ENCODE measurements around the gene AMIGO2.
"Not testable (repeated sequence)": the region's sequence is repeated elsewhere in the genome, so short reads cannot be mapped to it uniquely, and the experiment has no call there.

AMIGO2 gene

DNA sequence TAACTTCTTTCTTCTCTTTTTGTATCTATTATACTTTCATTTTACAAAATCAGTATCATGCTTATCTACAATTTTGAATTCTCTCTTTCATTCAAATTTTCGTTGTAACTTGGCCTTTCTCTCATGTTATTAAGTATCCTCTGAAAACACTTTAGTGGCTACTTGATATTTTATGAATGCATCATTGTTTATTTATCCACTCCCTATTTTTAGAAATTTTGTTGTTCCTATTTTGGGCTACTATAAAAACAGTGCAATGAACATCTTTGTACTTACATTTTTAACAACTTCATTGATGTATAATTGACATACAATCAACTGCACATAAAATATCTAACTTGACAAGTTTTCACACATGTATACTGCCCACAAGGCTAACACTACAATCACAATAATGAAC is 44.0 kb upstream of the AMIGO2 start:
- Histone ChIP-seq H3K36me3 (ENCODE audit: low read length) (no peaks in the 10 kb centered on the region), H4K20me1 (ENCODE audit: low read depth, low read length) (no peaks in the 10 kb centered on the region), H2AFZ (ENCODE audit: low read depth, low read length, severe bottlenecking) (no peak overlapping the region), H3F3A (ENCODE audit: insufficient read depth) (no peaks in the 10 kb centered on the region), H3K4me2 (ENCODE audit: low read depth, low read length, poor library complexity, severe bottlenecking) (no peak overlapping the region), H3K79me2 (ENCODE audit: insufficient read depth, low read length) (no peaks in the 10 kb centered on the region), H3K9me2 (replicated peaks; ENCODE audit: insufficient read depth, low read length) (no peaks in the 10 kb centered on the region), H3K9me3 (ENCODE audit: insufficient read depth, low read length) (no peaks in the 10 kb centered on the region), H3K4me3 (ENCODE audit: insufficient read depth, low read length, poor library complexity, severe bottlenecking) (no peak overlapping the region), H3K27me3 (ENCODE audit: low read length) (no peaks in the 10 kb centered on the region), H3K27ac (ENCODE audit: low read depth, low read length) (no peak overlapping the region), H3K9ac (ENCODE audit: low read length) (no peak overlapping the region)
- TF ChIP-seq EZH2phosphoT487 (conservative IDR thresholded peaks at IDR 0.05; ENCODE audit: low read length) = no peak

DNA sequence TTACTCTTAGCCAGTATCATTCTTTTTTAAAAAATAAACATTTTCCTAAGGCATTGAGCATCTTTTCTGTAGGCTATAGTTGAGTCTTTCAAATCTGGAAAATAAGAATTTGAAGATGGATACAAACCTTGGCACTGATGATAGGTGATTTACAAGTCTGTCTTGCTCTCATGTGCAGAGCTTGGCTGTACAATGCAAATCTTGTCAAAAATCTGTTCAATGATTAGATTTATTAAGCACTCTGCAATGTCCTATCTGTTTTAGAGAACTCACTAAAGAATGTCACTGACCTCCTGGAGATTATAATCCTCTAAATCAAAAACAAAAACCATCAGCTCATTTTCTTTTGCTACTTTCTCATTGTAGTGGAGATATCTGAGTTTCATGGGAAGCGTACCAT is 42.8 kb upstream of the AMIGO2 start:
- H3K36me3 ChIP-seq (ENCODE audit: low read length) = no peaks in the 10 kb centered on the region
- no peaks in the 10 kb centered on the region for H3K79me2 ChIP-seq (ENCODE audit: insufficient read depth, low read length)
- H4K20me1 ChIP-seq (ENCODE audit: low read depth, low read length) = no peaks in the 10 kb centered on the region
- H3K9me3 ChIP-seq (ENCODE audit: insufficient read depth, low read length) = no peaks in the 10 kb centered on the region
- no peaks in the 10 kb centered on the region for H3K9me2 ChIP-seq (replicated peaks; ENCODE audit: insufficient read depth, low read length)
- no peak overlapping the region for H3K4me2 ChIP-seq (ENCODE audit: low read depth, low read length, poor library complexity, severe bottlenecking)
- H3K9ac ChIP-seq (ENCODE audit: low read length) = no peak overlapping the region
- H2AFZ ChIP-seq (ENCODE audit: low read depth, low read length, severe bottlenecking) = no peak overlapping the region
- TF ChIP-seq EZH2phosphoT487 (conservative IDR thresholded peaks at IDR 0.05; ENCODE audit: low read length) = no peak
- TF ChIP-seq, protein P1, sequence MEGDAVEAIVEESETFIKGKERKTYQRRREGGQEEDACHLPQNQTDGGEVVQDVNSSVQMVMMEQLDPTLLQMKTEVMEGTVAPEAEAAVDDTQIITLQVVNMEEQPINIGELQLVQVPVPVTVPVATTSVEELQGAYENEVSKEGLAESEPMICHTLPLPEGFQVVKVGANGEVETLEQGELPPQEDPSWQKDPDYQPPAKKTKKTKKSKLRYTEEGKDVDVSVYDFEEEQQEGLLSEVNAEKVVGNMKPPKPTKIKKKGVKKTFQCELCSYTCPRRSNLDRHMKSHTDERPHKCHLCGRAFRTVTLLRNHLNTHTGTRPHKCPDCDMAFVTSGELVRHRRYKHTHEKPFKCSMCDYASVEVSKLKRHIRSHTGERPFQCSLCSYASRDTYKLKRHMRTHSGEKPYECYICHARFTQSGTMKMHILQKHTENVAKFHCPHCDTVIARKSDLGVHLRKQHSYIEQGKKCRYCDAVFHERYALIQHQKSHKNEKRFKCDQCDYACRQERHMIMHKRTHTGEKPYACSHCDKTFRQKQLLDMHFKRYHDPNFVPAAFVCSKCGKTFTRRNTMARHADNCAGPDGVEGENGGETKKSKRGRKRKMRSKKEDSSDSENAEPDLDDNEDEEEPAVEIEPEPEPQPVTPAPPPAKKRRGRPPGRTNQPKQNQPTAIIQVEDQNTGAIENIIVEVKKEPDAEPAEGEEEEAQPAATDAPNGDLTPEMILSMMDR (IDR thresholded peaks at IDR 0.05; ENCODE audit: insufficient read depth, low read length, poor library complexity, severe bottlenecking) = no peak
- H3K27me3 ChIP-seq (ENCODE audit: low read length) = no peaks in the 10 kb centered on the region
- no peaks in the 10 kb centered on the region for H3F3A ChIP-seq (ENCODE audit: insufficient read depth)
- no peak overlapping the region for H3K27ac ChIP-seq (ENCODE audit: low read depth, low read length)
- no peak overlapping the region for H3K4me3 ChIP-seq (ENCODE audit: insufficient read depth, low read length, poor library complexity, severe bottlenecking)

DNA sequence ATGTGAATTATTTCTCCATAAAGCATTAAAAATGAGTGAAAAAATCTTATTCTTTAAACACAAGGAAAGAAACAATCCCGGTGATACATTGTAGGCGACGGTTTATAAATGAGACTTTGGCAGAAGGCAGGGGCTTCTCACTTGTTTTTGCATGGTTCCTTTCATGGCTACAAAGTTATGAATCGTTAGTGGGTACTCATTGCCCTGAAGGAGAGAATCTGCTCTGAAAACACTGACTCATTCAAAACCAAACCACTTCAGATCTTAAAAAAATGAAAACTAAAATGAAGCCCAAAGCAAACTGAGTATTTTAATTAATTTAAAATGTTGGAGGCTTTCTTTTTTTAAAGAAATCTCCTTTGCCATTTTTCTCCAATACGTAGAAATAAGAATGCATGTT is 41.4 kb upstream of the AMIGO2 start:
- Histone ChIP-seq H3K4me3 (ENCODE audit: insufficient read depth, low read length, poor library complexity, severe bottlenecking) (no peak overlapping the region), H3F3A (ENCODE audit: insufficient read depth) (no peaks in the 10 kb centered on the region), H3K36me3 (ENCODE audit: low read length) (no peaks in the 10 kb centered on the region), H3K4me2 (ENCODE audit: low read depth, low read length, poor library complexity, severe bottlenecking) (no peak overlapping the region), H3K27ac (ENCODE audit: low read depth, low read length) (no peak overlapping the region), H4K20me1 (ENCODE audit: low read depth, low read length) (no peaks in the 10 kb centered on the region), H3K9me2 (replicated peaks; ENCODE audit: insufficient read depth, low read length) (no peaks in the 10 kb centered on the region), H3K9me3 (ENCODE audit: insufficient read depth, low read length) (no peaks in the 10 kb centered on the region), H3K9ac (ENCODE audit: low read length) (no peak overlapping the region), H3K79me2 (ENCODE audit: insufficient read depth, low read length) (no peaks in the 10 kb centered on the region), H3K27me3 (ENCODE audit: low read length) (no peaks in the 10 kb centered on the region), H2AFZ (ENCODE audit: low read depth, low read length, severe bottlenecking) (no peak overlapping the region)
- TF ChIP-seq, protein P1 (IDR thresholded peaks at IDR 0.05; ENCODE audit: insufficient read depth, low read length, poor library complexity, severe bottlenecking) = no peak
- no peak for TF ChIP-seq EZH2phosphoT487 (conservative IDR thresholded peaks at IDR 0.05; ENCODE audit: low read length)

DNA sequence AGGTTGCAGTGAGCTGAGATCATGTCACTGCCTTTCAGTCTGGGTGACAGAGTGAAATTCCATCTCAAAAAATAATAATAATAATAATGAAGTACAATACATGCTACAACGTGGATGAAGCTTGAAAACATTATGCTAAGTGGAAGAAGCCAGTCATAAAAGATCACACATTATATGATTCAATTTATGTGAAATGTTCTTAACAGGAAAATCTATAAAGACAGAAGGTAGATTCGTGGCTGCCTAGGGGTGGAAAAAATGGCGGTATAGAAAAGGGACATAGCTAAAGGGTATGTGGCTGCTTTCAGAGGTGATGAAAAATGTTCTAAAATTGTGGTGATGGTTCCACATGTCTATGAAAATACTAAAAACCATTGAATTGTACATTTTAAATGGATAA is 41.0 kb upstream of the AMIGO2 start:
- no peaks in the 10 kb centered on the region for H3K9me3 ChIP-seq (ENCODE audit: insufficient read depth, low read length)
- TF ChIP-seq, protein P1 (IDR thresholded peaks at IDR 0.05; ENCODE audit: insufficient read depth, low read length, poor library complexity, severe bottlenecking) = no peak
- no peak for TF ChIP-seq EZH2phosphoT487 (conservative IDR thresholded peaks at IDR 0.05; ENCODE audit: low read length)
- no peaks in the 10 kb centered on the region for H3K27me3 ChIP-seq (ENCODE audit: low read length)
- no peak overlapping the region for H3K9ac ChIP-seq (ENCODE audit: low read length)
- no peaks in the 10 kb centered on the region for H4K20me1 ChIP-seq (ENCODE audit: low read depth, low read length)
- no peaks in the 10 kb centered on the region for H3K79me2 ChIP-seq (ENCODE audit: insufficient read depth, low read length)
- H2AFZ ChIP-seq (ENCODE audit: low read depth, low read length, severe bottlenecking) = no peak overlapping the region
- no peak overlapping the region for H3K4me2 ChIP-seq (ENCODE audit: low read depth, low read length, poor library complexity, severe bottlenecking)
- no peaks in the 10 kb centered on the region for H3K9me2 ChIP-seq (replicated peaks; ENCODE audit: insufficient read depth, low read length)
- H3K27ac ChIP-seq (ENCODE audit: low read depth, low read length) = no peak overlapping the region
- no peak overlapping the region for H3K4me3 ChIP-seq (ENCODE audit: insufficient read depth, low read length, poor library complexity, severe bottlenecking)
- no peaks in the 10 kb centered on the region for H3F3A ChIP-seq (ENCODE audit: insufficient read depth)
- no peaks in the 10 kb centered on the region for H3K36me3 ChIP-seq (ENCODE audit: low read length)

DNA sequence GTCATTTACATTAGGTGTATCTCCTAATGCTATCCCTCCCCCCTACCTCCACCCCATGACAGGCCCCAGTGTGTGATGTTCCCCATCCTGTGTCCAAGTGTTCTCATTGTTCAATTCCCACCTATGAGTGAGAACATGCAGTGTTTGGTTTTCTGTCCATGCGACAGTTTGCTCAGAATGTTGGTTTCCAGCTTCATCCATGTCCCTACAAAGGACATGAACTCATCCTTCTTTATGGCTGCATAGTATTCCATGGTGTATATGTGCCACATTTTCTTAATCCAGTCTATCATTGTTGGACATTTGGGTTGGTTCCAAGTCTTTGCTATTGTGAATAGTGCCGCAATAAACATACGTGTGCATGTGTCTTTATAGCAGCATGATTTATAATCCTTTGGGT is 37.5 kb upstream of the AMIGO2 start:
- H3K9me2 ChIP-seq (replicated peaks; ENCODE audit: insufficient read depth, low read length); H4K20me1 ChIP-seq (ENCODE audit: low read depth, low read length); H3K9me3 ChIP-seq (ENCODE audit: insufficient read depth, low read length): not testable (repeated sequence)

More for the DNA sequence above, 37.5 kb upstream of the AMIGO2 start:
- not testable (repeated sequence) for H3K27me3 ChIP-seq (ENCODE audit: low read length); H3K4me2 ChIP-seq (ENCODE audit: low read depth, low read length, poor library complexity, severe bottlenecking); H3F3A ChIP-seq (ENCODE audit: insufficient read depth); H3K79me2 ChIP-seq (ENCODE audit: insufficient read depth, low read length); H3K4me3 ChIP-seq (ENCODE audit: insufficient read depth, low read length, poor library complexity, severe bottlenecking); H2AFZ ChIP-seq (ENCODE audit: low read depth, low read length, severe bottlenecking); H3K36me3 ChIP-seq (ENCODE audit: low read length); H3K27ac ChIP-seq (ENCODE audit: low read depth, low read length); H3K9ac ChIP-seq (ENCODE audit: low read length)
